Breast epithelium (tissue), 3 donors: ENCODE data around the gene AMIGO1.

Experiments
- POLR2A ChIP-seq: fragments of 450-650 bp; IDR thresholded peaks from one replicate; pipeline ENCODE4 v1.6.1; 2016; ENCODE audit warnings: antibody characterized with exemption, mild to moderate bottlenecking, moderate library complexity
- TF ChIP-seq, protein P1 (sequence below), 3 donors: fragments of 450-650 bp; IDR thresholded peaks; one replicate each; pipeline ENCODE4 v1.5.1; 2016 to 2017; ENCODE audit warnings: antibody characterized with exemption in 3 of 3, mild to moderate bottlenecking in 3 of 3, moderate library complexity in 3 of 3

DNA sequence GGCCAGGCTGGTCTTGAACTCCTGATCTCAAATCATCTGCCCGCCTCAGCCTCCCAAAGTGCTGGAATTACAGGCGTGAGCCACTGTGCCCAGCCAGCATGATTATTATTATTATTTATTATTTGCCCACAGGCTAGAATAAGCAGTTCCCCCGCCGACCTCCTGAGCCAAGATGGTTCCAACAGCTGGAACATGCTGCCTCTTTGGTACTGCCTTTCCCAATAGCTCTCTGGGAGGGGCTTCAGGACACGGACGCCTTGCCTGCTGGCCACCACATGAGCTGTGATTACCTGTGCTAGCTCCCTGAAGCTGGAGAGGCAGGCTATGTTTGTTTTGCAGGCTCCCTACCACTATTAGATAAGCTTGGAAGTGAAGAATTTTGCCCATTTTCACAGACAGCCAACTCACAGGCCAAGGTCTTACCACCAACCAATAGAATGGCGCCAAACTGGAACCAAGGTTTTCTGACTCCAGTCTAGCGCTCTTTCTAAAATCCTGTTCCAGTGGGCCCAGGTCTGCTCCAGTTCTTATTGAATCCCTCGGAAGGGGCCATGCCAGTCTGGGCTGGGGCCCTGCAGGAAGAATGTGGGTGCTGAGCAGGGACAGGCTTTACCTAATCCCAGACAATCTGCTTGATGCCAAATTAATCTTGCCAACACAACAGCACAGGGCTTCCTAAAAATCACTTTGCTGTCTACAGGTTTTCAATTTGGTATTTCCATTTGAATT lies 28.1 kb upstream of the AMIGO1 start:
- TF ChIP-seq, protein P1, sequence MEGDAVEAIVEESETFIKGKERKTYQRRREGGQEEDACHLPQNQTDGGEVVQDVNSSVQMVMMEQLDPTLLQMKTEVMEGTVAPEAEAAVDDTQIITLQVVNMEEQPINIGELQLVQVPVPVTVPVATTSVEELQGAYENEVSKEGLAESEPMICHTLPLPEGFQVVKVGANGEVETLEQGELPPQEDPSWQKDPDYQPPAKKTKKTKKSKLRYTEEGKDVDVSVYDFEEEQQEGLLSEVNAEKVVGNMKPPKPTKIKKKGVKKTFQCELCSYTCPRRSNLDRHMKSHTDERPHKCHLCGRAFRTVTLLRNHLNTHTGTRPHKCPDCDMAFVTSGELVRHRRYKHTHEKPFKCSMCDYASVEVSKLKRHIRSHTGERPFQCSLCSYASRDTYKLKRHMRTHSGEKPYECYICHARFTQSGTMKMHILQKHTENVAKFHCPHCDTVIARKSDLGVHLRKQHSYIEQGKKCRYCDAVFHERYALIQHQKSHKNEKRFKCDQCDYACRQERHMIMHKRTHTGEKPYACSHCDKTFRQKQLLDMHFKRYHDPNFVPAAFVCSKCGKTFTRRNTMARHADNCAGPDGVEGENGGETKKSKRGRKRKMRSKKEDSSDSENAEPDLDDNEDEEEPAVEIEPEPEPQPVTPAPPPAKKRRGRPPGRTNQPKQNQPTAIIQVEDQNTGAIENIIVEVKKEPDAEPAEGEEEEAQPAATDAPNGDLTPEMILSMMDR (IDR thresholded peaks at IDR 0.05), result no peak
- no peak for TF ChIP-seq POLR2A
